Astrocyte (in vitro differentiated cells and primary cell): ENCODE results near the gene UQCRH. TPM values are rescaled to one million over a fixed set of nuclear protein-coding genes. Genes with fewer than 3 reads are reported as not detected.

Source experiments
- DNase-seq: peaks from one replicate; pipeline ENCODE4 v3.0.0-alpha.2; 2010; ENCODE audit warnings: low read depth
- FAIRE-seq: peaks from 2 replicates; lab custom pipeline; 2011; peaks lifted over from hg19 to GRCh38; lab: Jason Lieb, UNC
- H2AFZ ChIP-seq: 2 replicates; pipeline ENCODE4 v1.6.0; 2012; ENCODE audit warnings: low read depth, low read length, inconsistent platforms
- H3K27ac ChIP-seq: 2 replicates; pipeline ENCODE4 v1.5.1; 2011; ENCODE audit warnings: low read depth, low read length, inconsistent platforms
- H3K27me3 ChIP-seq: 2 replicates; pipeline ENCODE4 v1.6.0; 2011; ENCODE audit warnings: low read length, inconsistent platforms; ENCODE audit not compliant: insufficient read depth
- H3K36me3 ChIP-seq: 2 replicates; pipeline ENCODE4 v1.5.1; 2011; ENCODE audit warnings: low read length, inconsistent platforms; ENCODE audit not compliant: insufficient read depth
- H3K4me1 ChIP-seq: 2 replicates; pipeline ENCODE4 v1.5.1; 2011; ENCODE audit warnings: low read length, inconsistent platforms; ENCODE audit not compliant: insufficient read depth
- H3K4me2 ChIP-seq: 2 replicates; pipeline ENCODE4 v1.6.0; 2012; ENCODE audit warnings: low read length, inconsistent platforms
- H3K4me3 ChIP-seq: 2 replicates; pipeline ENCODE4 v1.5.1; 2011; ENCODE audit warnings: low read depth, mild to moderate bottlenecking, low read length, inconsistent platforms; ENCODE audit not compliant: insufficient read depth
- H3K79me2 ChIP-seq: 2 replicates; pipeline ENCODE4 v1.6.0; 2012; ENCODE audit warnings: mild to moderate bottlenecking, low read length, inconsistent platforms; ENCODE audit not compliant: insufficient read depth
- H3K9ac ChIP-seq: 2 replicates; pipeline ENCODE4 v1.6.0; 2012; ENCODE audit warnings: mild to moderate bottlenecking, low read length, inconsistent platforms
- H3K9me3 ChIP-seq: 2 replicates; pipeline ENCODE4 v1.5.1; 2012; ENCODE audit warnings: low read depth, mild to moderate bottlenecking, low read length, inconsistent platforms; ENCODE audit not compliant: insufficient read depth
- H4K20me1 ChIP-seq: 2 replicates; pipeline ENCODE4 v1.6.0; 2012; ENCODE audit warnings: low read length, inconsistent platforms; ENCODE audit not compliant: insufficient read depth
- H3K27ac Mint-ChIP-seq: one replicate; pipeline ENCODE4 v1.8.0; 2021; ENCODE audit warnings: mild to moderate bottlenecking, mixed read lengths; ENCODE audit not compliant: unreplicated experiment
- H3K27me3 Mint-ChIP-seq: one replicate; pipeline ENCODE4 v1.8.0; 2021; ENCODE audit warnings: low read depth, mixed read lengths; ENCODE audit not compliant: unreplicated experiment
- H3K36me3 Mint-ChIP-seq: one replicate; pipeline ENCODE4 v1.8.0; 2021; ENCODE audit warnings: low read depth, mixed read lengths; ENCODE audit not compliant: unreplicated experiment
- H3K4me1 Mint-ChIP-seq: one replicate; pipeline ENCODE4 v1.8.0; 2021; ENCODE audit warnings: low read depth, mixed read lengths; ENCODE audit not compliant: unreplicated experiment
- H3K4me3 Mint-ChIP-seq: one replicate; pipeline ENCODE4 v1.8.0; 2021; ENCODE audit warnings: mild to moderate bottlenecking, moderate library complexity, mixed read lengths; ENCODE audit not compliant: unreplicated experiment
- H3K9me3 Mint-ChIP-seq: one replicate; pipeline ENCODE4 v1.8.0; 2021; ENCODE audit warnings: mild to moderate bottlenecking, mixed read lengths; ENCODE audit not compliant: unreplicated experiment
- CTCF ChIP-seq: IDR thresholded peaks from 2 replicates; pipeline ENCODE4 v1.5.1; 2011; ENCODE audit warnings: low read depth, mild to moderate bottlenecking, inconsistent platforms, low read length, moderate library complexity; ENCODE audit not compliant: insufficient read depth
- EZH2 ChIP-seq: IDR thresholded peaks from 2 replicates; pipeline ENCODE4 v1.6.1; 2012; ENCODE audit warnings: mild to moderate bottlenecking, low read length, inconsistent platforms; ENCODE audit not compliant: insufficient read depth
- total RNA-seq: library from RNA; stranded (reverse); gene quantifications from 2 replicates; pipeline ENCODE4 v1.2.1, GENCODE V29; 2021

The UQCRH gene
- total RNA-seq, 1 donor from 2014 or later, result 337 TPM

GRCh38 chr1:46288485-46289133, 14.9 kb upstream of the UQCRH start:
- Mint-ChIP-seq H3K4me3 (peak overlapping the region; percentile 27), H3K27me3 (no peaks in the 10 kb centered on the region), H3K36me3 (peaks cover 15% of the 10 kb centered on the region), H3K27ac (peak overlapping the region; percentile 98), H3K4me1 (peaks cover 40% of the 10 kb centered on the region), H3K9me3 (no peaks in the 10 kb centered on the region)
- H3K9ac ChIP-seq, result no peak overlapping the region
- no peak overlapping the region for H2AFZ ChIP-seq
- H3K79me2 ChIP-seq, result peaks cover 6% of the 10 kb centered on the region
- TF ChIP-seq EZH2 (no peak), CTCF (no peak)
- H3K27me3 ChIP-seq, result no peaks in the 10 kb centered on the region
- peak; percentile 57 for DNase-seq
- no peaks in the 10 kb centered on the region for H3K9me3 ChIP-seq
- FAIRE-seq, result peak; percentile 32
- no peak overlapping the region for H3K4me2 ChIP-seq
- H3K4me1 ChIP-seq, result peaks cover 6% of the 10 kb centered on the region
- no peak overlapping the region for H3K4me3 ChIP-seq
- peaks cover 30% of the 10 kb centered on the region for H3K36me3 ChIP-seq
- H3K27ac ChIP-seq, result peak overlapping the region; percentile 20
- H4K20me1 ChIP-seq, result peaks cover 33% of the 10 kb centered on the region

DNA sequence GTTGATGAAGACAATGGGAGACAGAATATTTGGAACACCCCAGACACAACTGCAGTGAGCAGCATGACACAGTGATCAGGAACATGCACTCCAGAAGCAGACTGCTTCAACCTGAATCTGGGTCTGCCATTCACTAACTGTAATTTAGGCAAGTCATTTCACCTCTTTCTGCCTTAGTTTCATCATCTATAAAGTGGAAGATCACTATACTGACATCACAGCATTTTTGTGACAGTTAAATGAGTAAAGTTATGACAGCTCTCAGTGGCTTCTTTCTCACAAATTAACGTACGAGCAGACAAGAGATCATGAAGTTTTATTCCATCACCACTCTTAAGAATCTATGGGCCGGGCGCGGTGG, 14.4 kb upstream of the UQCRH start:
- DNase-seq, result no peak
- TF ChIP-seq EZH2, result no peak
- TF ChIP-seq CTCF, result no peak
- no peak overlapping the region for H3K9ac ChIP-seq
- peaks cover 6% of the 10 kb centered on the region for H3K79me2 ChIP-seq
- Mint-ChIP-seq H3K27me3 (no peaks in the 10 kb centered on the region), H3K27ac (peak overlapping the region; percentile 98), H3K36me3 (peaks cover 12% of the 10 kb centered on the region), H3K9me3 (no peaks in the 10 kb centered on the region), H3K4me1 (peaks cover 38% of the 10 kb centered on the region), H3K4me3 (no peak overlapping the region)
- peaks cover 6% of the 10 kb centered on the region for H3K4me1 ChIP-seq
- H3K4me3 ChIP-seq, result no peak overlapping the region
- no peaks in the 10 kb centered on the region for H3K27me3 ChIP-seq
- no peaks in the 10 kb centered on the region for H3K9me3 ChIP-seq
- peak overlapping the region; percentile 20 for H3K27ac ChIP-seq
- peaks cover 30% of the 10 kb centered on the region for H4K20me1 ChIP-seq
- H3K36me3 ChIP-seq, result peaks cover 27% of the 10 kb centered on the region
- FAIRE-seq, result no peak
- no peak overlapping the region for H2AFZ ChIP-seq
- H3K4me2 ChIP-seq, result no peak overlapping the region

GRCh38 chr1:46289976-46290375, 13.5 kb upstream of the UQCRH start:
- Histone ChIP-seq H3K9me3 (no peaks in the 10 kb centered on the region), H3K27me3 (no peaks in the 10 kb centered on the region), H3K27ac (no peak overlapping the region), H3K36me3 (peaks cover 21% of the 10 kb centered on the region), H3K4me3 (no peak overlapping the region), H2AFZ (no peak overlapping the region), H4K20me1 (peaks cover 24% of the 10 kb centered on the region), H3K79me2 (peaks cover 6% of the 10 kb centered on the region), H3K4me2 (no peak overlapping the region), H3K4me1 (peaks cover 6% of the 10 kb centered on the region), H3K9ac (no peak overlapping the region)
- no peak for FAIRE-seq
- Mint-ChIP-seq H3K36me3 (peaks cover 8% of the 10 kb centered on the region), H3K9me3 (no peaks in the 10 kb centered on the region), H3K4me1 (peaks cover 31% of the 10 kb centered on the region), H3K27ac (peak overlapping the region; percentile 23), H3K4me3 (peak overlapping the region; percentile 45), H3K27me3 (no peaks in the 10 kb centered on the region)
- no peak for DNase-seq
- TF ChIP-seq EZH2 (no peak), CTCF (no peak)
